8988T (cell line): ENCODE data around the gene DPYSL5.
"Not testable (repeated sequence)": the region's sequence is repeated elsewhere in the genome, so short reads cannot be mapped to it uniquely, and the experiment has no call there.

Experiments
- DNase-seq: peaks from one replicate; pipeline ENCODE4 v3.0.0; 2011

Gene DPYSL5

GRCh38 chr2:26847655-26848335 lies at the start of gene DPYSL5:
DPYSL5 (plus strand) TSS chr2:26848132; CDS start chr2:26898500, 50,368 bp downstream.
- no peak for DNase-seq

GRCh38 chr2:26801328-26801727 lies 46.6 kb upstream of the DPYSL5 start:
- DNase-seq = no peak

GRCh38 chr2:26801796-26802195 lies 46.1 kb upstream of the DPYSL5 start:
- DNase-seq = no peak

GRCh38 chr2:26805241-26805676 lies 42.7 kb upstream of the DPYSL5 start:
- DNase-seq = no peak

GRCh38 chr2:26807788-26808460 lies 40.0 kb upstream of the DPYSL5 start:
- DNase-seq = no peak

- DNase-seq = no peak
Observed at GRCh38 chr2:26809211-26809610, 38.7 kb upstream of the DPYSL5 start.

GRCh38 chr2:26809876-26810577 lies 37.9 kb upstream of the DPYSL5 start:
- DNase-seq = no peak

GRCh38 chr2:26811261-26811660 lies 36.7 kb upstream of the DPYSL5 start:
- no peak for DNase-seq

GRCh38 chr2:26811791-26812694 lies 35.9 kb upstream of the DPYSL5 start:
- no peak for DNase-seq

GRCh38 chr2:26812731-26813130 lies 35.2 kb upstream of the DPYSL5 start:
- DNase-seq = no peak

GRCh38 chr2:26814072-26814765 lies 33.7 kb upstream of the DPYSL5 start:
- not testable (repeated sequence) for DNase-seq

GRCh38 chr2:26816893-26817292 lies 31.0 kb upstream of the DPYSL5 start:
- no peak for DNase-seq

- no peak for DNase-seq
Observed at GRCh38 chr2:26818255-26818654, 29.7 kb upstream of the DPYSL5 start.

GRCh38 chr2:26818972-26819371 lies 29.0 kb upstream of the DPYSL5 start:
- DNase-seq = no peak

GRCh38 chr2:26820932-26821331 lies 27.0 kb upstream of the DPYSL5 start:
- no peak for DNase-seq

- DNase-seq = no peak
Observed at GRCh38 chr2:26822877-26823276, 25.1 kb upstream of the DPYSL5 start.

- no peak for DNase-seq
Observed at GRCh38 chr2:26838121-26838906, 9.6 kb upstream of the DPYSL5 start.

GRCh38 chr2:26840937-26841610 lies 6.9 kb upstream of the DPYSL5 start:
- DNase-seq = peak; percentile 38

- DNase-seq = no peak
Observed at GRCh38 chr2:26843041-26843440, 4.9 kb upstream of the DPYSL5 start.

- no peak for DNase-seq
Observed at GRCh38 chr2:26845021-26845420, 2.9 kb upstream of the DPYSL5 start.
